HepG2 (cell line): ENCODE measurements around the gene VEGFA. TPM values are rescaled to one million over a fixed set of nuclear protein-coding genes. Genes with fewer than 3 reads are reported as not detected.
A peak's percentile ranks its signal among the peaks of the same experiment; 100 is the strongest.

ENCODE experiments used
- AHR ChIP-seq: IDR thresholded peaks from 2 replicates; pipeline ENCODE4 v1.6.1; 2018; ENCODE audit warnings: missing genetic modification reagents, missing compliant biosample characterization
- ARHGAP35 ChIP-seq: sonication (generic); formaldehyde crosslinking; IDR thresholded peaks from 2 replicates; pipeline ENCODE4 v1.9.0; 2022; ENCODE audit warnings: mild to moderate bottlenecking, inconsistent platforms, moderate library complexity, missing genetic modification reagents, borderline replicate concordance
- CENPX ChIP-seq: sonication (generic); formaldehyde crosslinking; IDR thresholded peaks from 2 replicates; pipeline ENCODE4 v1.9.0; 2021; ENCODE audit warnings: mild to moderate bottlenecking, missing genetic modification reagents, moderate library complexity
- FLYWCH1 ChIP-seq: sonication (generic); formaldehyde crosslinking; IDR thresholded peaks from 2 replicates; pipeline ENCODE4 v1.8.1; 2023; ENCODE audit warnings: mild to moderate bottlenecking, missing genetic modification reagents
- KDM5A ChIP-seq: fragments of 200-600 bp; sonication (generic); IDR thresholded peaks from 2 replicates; pipeline ENCODE4 v1.7.0; 2018; ENCODE audit warnings: antibody characterized with exemption, mild to moderate bottlenecking, low read length, borderline replicate concordance
- KLF11 ChIP-seq: IDR thresholded peaks from 2 replicates; pipeline ENCODE4 v1.6.1; 2016; ENCODE audit warnings: missing compliant biosample characterization
- MAFG ChIP-seq: sonication (generic); formaldehyde crosslinking; IDR thresholded peaks from 2 replicates; pipeline ENCODE4 v1.5.1; 2020; ENCODE audit warnings: mild to moderate bottlenecking, missing genetic modification reagents
- MATR3 ChIP-seq: sonication (generic); formaldehyde crosslinking; IDR thresholded peaks from 2 replicates; pipeline ENCODE4 v1.4.0; 2020; ENCODE audit warnings: missing genetic modification reagents
- NAIF1 ChIP-seq: sonication (generic); formaldehyde crosslinking; IDR thresholded peaks from 2 replicates; pipeline ENCODE4 v1.5.0; 2020; ENCODE audit warnings: mild to moderate bottlenecking, missing genetic modification reagents, borderline replicate concordance
- NCOA5 ChIP-seq: sonication (generic); formaldehyde crosslinking; IDR thresholded peaks from 2 replicates; pipeline ENCODE4 v1.4.0; 2020; ENCODE audit warnings: missing genetic modification reagents
- PHB2 ChIP-seq: fragments of 450-650 bp; IDR thresholded peaks from 2 replicates; pipeline ENCODE4 v1.6.1; 2018; ENCODE audit not compliant: partially characterized antibody
- SIX4 ChIP-seq: sonication (generic); formaldehyde crosslinking; IDR thresholded peaks from 2 replicates; pipeline ENCODE4 v1.4.0; 2020; ENCODE audit warnings: missing genetic modification reagents
- SOX5 ChIP-seq: IDR thresholded peaks from 2 replicates; pipeline ENCODE4 v1.6.1; 2016; ENCODE audit warnings: borderline replicate concordance
- SRSF9 ChIP-seq: fragments of 200-400 bp; formaldehyde crosslinking; IDR thresholded peaks from 2 replicates; pipeline ENCODE4 v1.6.1; 2018; ENCODE audit warnings: borderline replicate concordance, mild to moderate bottlenecking, low read depth, low read length; ENCODE audit not compliant: insufficient read depth, poor library complexity, severe bottlenecking
- TCF7 ChIP-seq: sonication (generic); IDR thresholded peaks from 2 replicates; pipeline ENCODE4 v1.6.1; 2016; ENCODE audit warnings: antibody characterized with exemption, low read depth
- THYN1 ChIP-seq: sonication (generic); formaldehyde crosslinking; IDR thresholded peaks from 2 replicates; pipeline ENCODE4 v1.8.1; 2023; ENCODE audit warnings: low read depth, mild to moderate bottlenecking, moderate library complexity, missing genetic modification reagents, borderline replicate concordance
- ZFAT ChIP-seq: sonication (generic); formaldehyde crosslinking; conservative IDR thresholded peaks from 2 replicates; pipeline ENCODE4 v1.8.1; 2023; ENCODE audit warnings: missing genetic modification reagents, inconsistent platforms
- ZFP36L1 ChIP-seq: sonication (generic); formaldehyde crosslinking; IDR thresholded peaks from 2 replicates; pipeline ENCODE4 v1.8.0; 2022; ENCODE audit warnings: mild to moderate bottlenecking, missing genetic modification reagents, moderate library complexity
- ZFP37 ChIP-seq: sonication (generic); formaldehyde crosslinking; IDR thresholded peaks from 2 replicates; pipeline ENCODE4 v1.4.0; 2020; ENCODE audit warnings: missing genetic modification reagents, borderline replicate concordance
- ZMYM2 ChIP-seq: sonication (generic); formaldehyde crosslinking; IDR thresholded peaks from 2 replicates; pipeline ENCODE4 v1.8.0; 2022; ENCODE audit warnings: mild to moderate bottlenecking, missing genetic modification reagents
- ZNF256 ChIP-seq: sonication (generic); formaldehyde crosslinking; conservative IDR thresholded peaks from 2 replicates; pipeline ENCODE4 v1.4.0; 2020; ENCODE audit warnings: missing genetic modification reagents
- ZNF550 ChIP-seq: sonication (generic); formaldehyde crosslinking; IDR thresholded peaks from 2 replicates; pipeline ENCODE4 v1.4.0; 2020; ENCODE audit warnings: mild to moderate bottlenecking, missing genetic modification reagents, borderline replicate concordance
- ZNF614 ChIP-seq: IDR thresholded peaks from 2 replicates; pipeline ENCODE4 v1.6.1; 2018; ENCODE audit warnings: missing biosample characterization, missing genetic modification reagents, inconsistent platforms, borderline replicate concordance
- ZNF672 ChIP-seq: sonication (generic); formaldehyde crosslinking; IDR thresholded peaks from 2 replicates; pipeline ENCODE4 v1.8.1; 2022; ENCODE audit warnings: missing genetic modification reagents
- ZNF749 ChIP-seq: sonication (generic); formaldehyde crosslinking; IDR thresholded peaks from 2 replicates; pipeline ENCODE4 v1.8.0; 2022; ENCODE audit warnings: mild to moderate bottlenecking, missing genetic modification reagents, moderate library complexity, borderline replicate concordance
- ZNF766 ChIP-seq: sonication (generic); formaldehyde crosslinking; IDR thresholded peaks from 2 replicates; pipeline ENCODE4 v1.5.0; 2020; ENCODE audit warnings: missing genetic modification reagents, borderline replicate concordance
- ZNF777 ChIP-seq: sonication (generic); formaldehyde crosslinking; IDR thresholded peaks from 2 replicates; pipeline ENCODE4 v1.4.0; 2020; ENCODE audit warnings: missing genetic modification reagents
- ZSCAN31 ChIP-seq: sonication (generic); formaldehyde crosslinking; IDR thresholded peaks from 2 replicates; pipeline ENCODE4 v1.5.0; 2020; ENCODE audit warnings: low read depth, mild to moderate bottlenecking, missing genetic modification reagents
- polyA plus RNA-seq, 8 experiments: library from polyadenylated mRNA; depleted of rRNA in 3 of 8; stranded (reverse) in 7 of 8; unstranded in 1 of 8; fragments of >200 nt; fragmentation: Illumina TruSeq in 4 of 8; extraction: Trizol in 4 of 8; gene quantifications; 2 replicates each; pipeline versions ENCODE4 v1.2.1 to v1.2.3, GENCODE V29; 2011 to 2016; ENCODE audit warnings: low read depth in 4 of 8, missing spikeins in 1 of 8, mixed read lengths in 1 of 8; ENCODE audit not compliant: insufficient read depth in 1 of 8
- total RNA-seq, 5 experiments: library from RNA; depleted of rRNA; stranded (reverse); fragments of >200 nt; fragmentation: Illumina TruSeq; extraction: Trizol; gene quantifications; 2 replicates each; pipeline ENCODE4 v1.2.3, GENCODE V29; 2016; ENCODE audit warnings: low read depth in 1 of 5
- TF ChIP-seq, protein P1 (sequence below): sonication (generic); formaldehyde crosslinking; IDR thresholded peaks from 2 replicates; pipeline ENCODE4 v1.4.0; 2020; ENCODE audit warnings: mild to moderate bottlenecking, missing genetic modification reagents
- TF ChIP-seq, protein P2 (sequence below): IDR thresholded peaks from 2 replicates; pipeline ENCODE4 v1.6.1; 2016
- TF ChIP-seq, protein P3 (sequence below): sonication (generic); formaldehyde crosslinking; IDR thresholded peaks from 2 replicates; pipeline ENCODE4 v1.9.0; 2022; ENCODE audit warnings: missing genetic modification reagents, mild to moderate bottlenecking, borderline replicate concordance

The VEGFA gene
- total and polyA plus RNA-seq, 2 of the 13 experiments (the other 11 are each of a cell fraction or from before 2014, with no cell fraction given): 68.1 to 629 TPM

DNA sequence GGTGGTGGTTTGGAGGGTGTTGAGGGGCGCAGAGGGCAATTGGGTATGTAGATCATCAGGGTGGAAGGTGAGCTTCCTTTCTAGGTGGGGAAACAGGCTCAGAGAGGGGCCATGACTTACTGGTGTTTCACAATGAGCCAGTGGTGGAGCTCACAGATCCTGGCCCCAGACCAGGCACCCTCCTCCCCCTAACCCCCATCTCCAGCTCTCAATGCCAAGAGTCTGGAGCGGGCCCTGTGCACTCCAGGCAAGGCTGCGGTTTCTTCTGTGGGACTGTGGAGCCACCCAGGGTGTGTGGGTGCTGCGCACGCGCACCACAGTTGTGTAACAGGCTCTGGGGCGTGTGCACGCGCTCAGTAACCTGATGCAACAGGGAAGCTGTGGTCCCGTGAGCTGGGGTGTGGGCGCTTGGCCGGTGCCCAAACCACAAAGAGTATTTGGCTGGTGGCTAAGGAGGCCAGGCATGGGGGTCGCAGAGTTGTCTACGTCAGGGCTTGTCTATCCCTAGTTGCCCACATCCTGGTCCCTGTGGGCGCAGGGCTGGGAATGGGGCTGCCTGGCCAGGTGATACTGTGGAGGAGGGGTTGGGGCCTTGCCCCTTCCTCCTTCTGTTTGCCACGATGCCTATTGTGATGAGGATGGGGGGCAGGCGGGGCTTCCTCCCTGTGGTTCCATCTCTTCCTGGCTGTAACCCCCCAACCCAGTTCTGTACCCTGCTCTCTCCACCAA lies 44.9 kb upstream of the VEGFA start (continued):
- TF ChIP-seq SRSF9 (no peak), SOX5 (peak; percentile 87), ZNF766 (no peak), ZSCAN31 (CRISPR knock-in tag) (no peak), ZNF777 (CRISPR knock-in tag) (no peak), NCOA5 (CRISPR knock-in tag) (no peak), ZFP36L1 (no peak), ZNF550 (CRISPR knock-in tag) (no peak), PHB2 (no peak), ARHGAP35 (CRISPR knock-in tag) (no peak), TCF7 (no peak), KLF11 (CRISPR knock-in tag) (peak; percentile 71; the same call in 1 of the 2 replicates), ZMYM2 (CRISPR knock-in tag) (no peak), AHR (peak; percentile 80; the same call in 1 of the 2 replicates), MATR3 (no peak), FLYWCH1 (CRISPR knock-in tag) (no peak), KDM5A (no peak), ZFAT (no peak), CENPX (no peak), NAIF1 (CRISPR knock-in tag) (no peak), ZNF614 (peak; percentile 66; the same call in 1 of the 2 replicates), ZNF749 (CRISPR knock-in tag) (no peak), ZFP37 (CRISPR knock-in tag) (0 out of 2 replicates have a peak, but pooled peaks have one; percentile 42), MAFG (CRISPR knock-in tag) (no peak), SIX4 (CRISPR knock-in tag) (peak; percentile 96), THYN1 (CRISPR knock-in tag) (no peak), ZNF672 (CRISPR knock-in tag) (no peak), ZNF256 (CRISPR knock-in tag) (no peak)
- TF ChIP-seq, protein P1, sequence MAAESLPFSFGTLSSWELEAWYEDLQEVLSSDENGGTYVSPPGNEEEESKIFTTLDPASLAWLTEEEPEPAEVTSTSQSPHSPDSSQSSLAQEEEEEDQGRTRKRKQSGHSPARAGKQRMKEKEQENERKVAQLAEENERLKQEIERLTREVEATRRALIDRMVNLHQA: no peak
- TF ChIP-seq, protein P2, sequence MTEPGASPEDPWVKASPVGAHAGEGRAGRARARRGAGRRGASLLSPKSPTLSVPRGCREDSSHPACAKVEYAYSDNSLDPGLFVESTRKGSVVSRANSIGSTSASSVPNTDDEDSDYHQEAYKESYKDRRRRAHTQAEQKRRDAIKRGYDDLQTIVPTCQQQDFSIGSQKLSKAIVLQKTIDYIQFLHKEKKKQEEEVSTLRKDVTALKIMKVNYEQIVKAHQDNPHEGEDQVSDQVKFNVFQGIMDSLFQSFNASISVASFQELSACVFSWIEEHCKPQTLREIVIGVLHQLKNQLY (CRISPR knock-in tag): peak; percentile 84
- TF ChIP-seq, protein P3, sequence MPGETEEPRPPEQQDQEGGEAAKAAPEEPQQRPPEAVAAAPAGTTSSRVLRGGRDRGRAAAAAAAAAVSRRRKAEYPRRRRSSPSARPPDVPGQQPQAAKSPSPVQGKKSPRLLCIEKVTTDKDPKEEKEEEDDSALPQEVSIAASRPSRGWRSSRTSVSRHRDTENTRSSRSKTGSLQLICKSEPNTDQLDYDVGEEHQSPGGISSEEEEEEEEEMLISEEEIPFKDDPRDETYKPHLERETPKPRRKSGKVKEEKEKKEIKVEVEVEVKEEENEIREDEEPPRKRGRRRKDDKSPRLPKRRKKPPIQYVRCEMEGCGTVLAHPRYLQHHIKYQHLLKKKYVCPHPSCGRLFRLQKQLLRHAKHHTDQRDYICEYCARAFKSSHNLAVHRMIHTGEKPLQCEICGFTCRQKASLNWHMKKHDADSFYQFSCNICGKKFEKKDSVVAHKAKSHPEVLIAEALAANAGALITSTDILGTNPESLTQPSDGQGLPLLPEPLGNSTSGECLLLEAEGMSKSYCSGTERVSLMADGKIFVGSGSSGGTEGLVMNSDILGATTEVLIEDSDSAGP (CRISPR knock-in tag): peak; percentile 63; the same call in 1 of the 2 replicates
